HepG2 (cell line): Measurements from ENCODE around the gene RBM14. TPM values are rescaled to one million over a fixed set of nuclear protein-coding genes. Genes with fewer than 3 reads are reported as not detected.

Experiments
- IKZF4 ChIP-seq: sonication (generic); formaldehyde crosslinking; IDR thresholded peaks from 2 replicates; pipeline ENCODE4 v1.5.1; 2020; ENCODE audit warnings: borderline replicate concordance, mild to moderate bottlenecking, low read depth, missing genetic modification reagents; ENCODE audit errors: not compliant biosample characterization
- KAT7 ChIP-seq: IDR thresholded peaks from 2 replicates; pipeline ENCODE4 v1.6.1; 2018; ENCODE audit warnings: borderline replicate concordance, missing compliant biosample characterization
- MIER2 ChIP-seq: IDR thresholded peaks from 2 replicates; pipeline ENCODE4 v1.6.1; 2016; ENCODE audit warnings: missing biosample characterization, missing genetic modification reagents
- MYC ChIP-seq: sonication (generic); formaldehyde crosslinking; IDR thresholded peaks from 2 replicates; pipeline ENCODE4 v1.9.0; 2021; ENCODE audit warnings: missing genetic modification reagents, borderline replicate concordance
- NR2F1 ChIP-seq, 2 experiments: fragments of 450-650 bp in 1 of 2; formaldehyde crosslinking in 1 of 2; IDR thresholded peaks; 2 replicates each; pipeline versions ENCODE4 v1.5.0 to v1.6.1; 2016 to 2020; ENCODE audit warnings: mild to moderate bottlenecking in 1 of 2, missing compliant biosample characterization in 1 of 2, missing genetic modification reagents in 1 of 2, moderate library complexity in 1 of 2
- RFX3 ChIP-seq: IDR thresholded peaks from 2 replicates; pipeline ENCODE4 v1.6.1; 2016; ENCODE audit warnings: missing biosample characterization, missing genetic modification reagents
- RNF219 ChIP-seq: sonication (generic); formaldehyde crosslinking; IDR thresholded peaks from 2 replicates; pipeline ENCODE4 v1.5.0; 2020; ENCODE audit warnings: mild to moderate bottlenecking, missing genetic modification reagents
- TAF15 ChIP-seq: fragments of 200-400 bp; formaldehyde crosslinking; IDR thresholded peaks from one replicate; pipeline ENCODE4 v1.6.1; 2018; ENCODE audit warnings: mild to moderate bottlenecking, low read depth, low read length; ENCODE audit not compliant: poor library complexity, severe bottlenecking
- ZBTB37 ChIP-seq: sonication (generic); formaldehyde crosslinking; IDR thresholded peaks from 2 replicates; pipeline ENCODE4 v1.4.0; 2020; ENCODE audit warnings: mild to moderate bottlenecking, missing genetic modification reagents
- ZMYM3 ChIP-seq: sonication (generic); formaldehyde crosslinking; IDR thresholded peaks from 2 replicates; pipeline ENCODE4 v1.5.1; 2020; ENCODE audit warnings: mild to moderate bottlenecking, missing genetic modification reagents
- ZNF350 ChIP-seq: sonication (generic); formaldehyde crosslinking; IDR thresholded peaks from 2 replicates; pipeline ENCODE4 v1.4.0; 2020; ENCODE audit warnings: mild to moderate bottlenecking, low read depth, missing genetic modification reagents, borderline replicate concordance
- ZNF432 ChIP-seq: sonication (generic); formaldehyde crosslinking; IDR thresholded peaks from 2 replicates; pipeline ENCODE4 v1.5.0; 2020; ENCODE audit warnings: missing genetic modification reagents, mild to moderate bottlenecking, borderline replicate concordance
- ZNF746 ChIP-seq: sonication (generic); formaldehyde crosslinking; IDR thresholded peaks from 2 replicates; pipeline ENCODE4 v1.8.0; 2022; ENCODE audit warnings: mild to moderate bottlenecking, missing genetic modification reagents
- ZNF841 ChIP-seq: sonication (generic); formaldehyde crosslinking; IDR thresholded peaks from 2 replicates; pipeline ENCODE4 v1.8.1; 2023; ENCODE audit warnings: missing genetic modification reagents, borderline replicate concordance
- ZNF879 ChIP-seq: sonication (generic); formaldehyde crosslinking; IDR thresholded peaks from 2 replicates; pipeline ENCODE4 v1.8.1; 2023; ENCODE audit warnings: missing genetic modification reagents
- ZNF891 ChIP-seq: sonication (generic); formaldehyde crosslinking; IDR thresholded peaks from 2 replicates; pipeline ENCODE4 v1.5.0; 2020; ENCODE audit warnings: mild to moderate bottlenecking, missing genetic modification reagents
- polyA plus RNA-seq, 8 experiments: library from polyadenylated mRNA; depleted of rRNA in 3 of 8; stranded (reverse) in 7 of 8; unstranded in 1 of 8; fragments of >200 nt; fragmentation: Illumina TruSeq in 4 of 8; extraction: Trizol in 4 of 8; gene quantifications; 2 replicates each; pipeline versions ENCODE4 v1.2.1 to v1.2.3, GENCODE V29; 2011 to 2016; ENCODE audit warnings: low read depth in 4 of 8, missing spikeins in 1 of 8, mixed read lengths in 1 of 8; ENCODE audit not compliant: insufficient read depth in 1 of 8
- total RNA-seq, 5 experiments: library from RNA; depleted of rRNA; stranded (reverse); fragments of >200 nt; fragmentation: Illumina TruSeq; extraction: Trizol; gene quantifications; 2 replicates each; pipeline ENCODE4 v1.2.3, GENCODE V29; 2016; ENCODE audit warnings: low read depth in 1 of 5
- TF ChIP-seq, protein P1 (sequence below): sonication (generic); formaldehyde crosslinking; IDR thresholded peaks from 2 replicates; pipeline ENCODE4 v1.8.0; 2022; ENCODE audit warnings: missing genetic modification reagents, low read depth, mild to moderate bottlenecking, borderline replicate concordance
- TF ChIP-seq, protein P2 (sequence below): sonication (generic); formaldehyde crosslinking; IDR thresholded peaks from 2 replicates; pipeline ENCODE4 v1.8.1; 2023; ENCODE audit warnings: missing genetic modification reagents, inconsistent platforms, borderline replicate concordance
- TF ChIP-seq, protein P3 (sequence below): sonication (generic); formaldehyde crosslinking; IDR thresholded peaks from 2 replicates; pipeline ENCODE4 v1.4.0; 2020; ENCODE audit warnings: missing genetic modification reagents, mild to moderate bottlenecking, borderline replicate concordance

Gene RBM14
- total and polyA plus RNA-seq, 2 of the 13 experiments (the other 11 are each of a cell fraction or from before 2014, with no cell fraction given) = 12.7 to 44.1 TPM

- 0 out of 2 replicates have a peak, but pooled peaks have one; percentile 25 for TF ChIP-seq RNF219 (CRISPR knock-in tag)
- TF ChIP-seq, protein P1, sequence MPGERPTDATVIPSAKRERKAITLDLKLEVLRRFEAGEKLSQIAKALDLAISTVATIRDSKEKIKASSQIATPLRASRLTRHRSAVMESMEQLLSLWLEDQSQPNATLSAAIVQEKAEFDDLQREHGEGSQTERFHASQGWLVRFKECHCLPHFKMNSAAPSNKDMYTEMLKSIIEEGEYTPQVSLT = no peak
- TF ChIP-seq, protein P2, sequence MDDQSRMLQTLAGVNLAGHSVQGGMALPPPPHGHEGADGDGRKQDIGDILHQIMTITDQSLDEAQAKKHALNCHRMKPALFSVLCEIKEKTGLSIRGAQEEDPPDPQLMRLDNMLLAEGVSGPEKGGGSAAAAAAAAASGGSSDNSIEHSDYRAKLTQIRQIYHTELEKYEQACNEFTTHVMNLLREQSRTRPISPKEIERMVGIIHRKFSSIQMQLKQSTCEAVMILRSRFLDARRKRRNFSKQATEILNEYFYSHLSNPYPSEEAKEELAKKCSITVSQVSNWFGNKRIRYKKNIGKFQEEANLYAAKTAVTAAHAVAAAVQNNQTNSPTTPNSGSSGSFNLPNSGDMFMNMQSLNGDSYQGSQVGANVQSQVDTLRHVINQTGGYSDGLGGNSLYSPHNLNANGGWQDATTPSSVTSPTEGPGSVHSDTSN (CRISPR knock-in tag) = no peak; the same call in 1 of the 2 replicates
- 0 out of 2 replicates have a peak, but pooled peaks have one; percentile 34 for TF ChIP-seq ZBTB37
- peak; percentile 59; the same call in 1 of the 2 replicates for TF ChIP-seq ZNF746
- TF ChIP-seq TAF15 = peak; percentile 33
- TF ChIP-seq NR2F1 (CRISPR knock-in tag; IDR thresholded peaks at IDR 0.05) = 0 out of 4 replicates have a peak, but pooled peaks of 1 of the 2 experiments have one; percentile 11
- no peak for TF ChIP-seq ZNF879
- TF ChIP-seq ZMYM3 (CRISPR knock-in tag) = no peak
- peak; percentile 70 for TF ChIP-seq MYC (CRISPR knock-in tag)
- TF ChIP-seq ZNF891 (CRISPR knock-in tag) = peak; percentile 71
- TF ChIP-seq, protein P3, sequence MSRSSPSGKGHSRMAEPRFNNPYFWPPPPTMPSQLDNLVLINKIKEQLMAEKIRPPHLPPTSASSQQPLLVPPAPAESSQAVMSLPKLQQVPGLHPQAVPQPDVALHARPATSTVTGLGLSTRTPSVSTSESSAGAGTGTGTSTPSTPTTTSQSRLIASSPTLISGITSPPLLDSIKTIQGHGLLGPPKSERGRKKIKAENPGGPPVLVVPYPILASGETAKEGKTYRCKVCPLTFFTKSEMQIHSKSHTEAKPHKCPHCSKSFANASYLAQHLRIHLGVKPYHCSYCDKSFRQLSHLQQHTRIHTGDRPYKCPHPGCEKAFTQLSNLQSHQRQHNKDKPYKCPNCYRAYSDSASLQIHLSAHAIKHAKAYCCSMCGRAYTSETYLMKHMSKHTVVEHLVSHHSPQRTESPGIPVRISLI (CRISPR knock-in tag) = peak; percentile 9; the same call in 1 of the 2 replicates
- TF ChIP-seq ZNF432 (CRISPR knock-in tag) = no peak
- peak; percentile 43 for TF ChIP-seq IKZF4 (CRISPR knock-in tag)
- TF ChIP-seq MIER2 (CRISPR knock-in tag) = no peak
- TF ChIP-seq ZNF841 = no peak
- TF ChIP-seq ZNF350 (CRISPR knock-in tag) = no peak
- peak; percentile 20 for TF ChIP-seq RFX3
- TF ChIP-seq KAT7 (CRISPR knock-in tag) = no peak; the same call in 1 of the 2 replicates
These were observed 22.0 kb downstream of the RBM14 start, which contains the start of gene RBM4 (continued) for GRCh38 chr11:66638177-66639065.
